HG02981 (cell line): ENCODE measurements around the gene MTHFSD.

ENCODE experiments used
- ATAC-seq: cut with Tn5 transposase; IDR thresholded peaks from one replicate; pipeline ENCODE4 v1.9.1; 2021; ENCODE audit warnings: mild to moderate bottlenecking, moderate library complexity; ENCODE audit not compliant: unreplicated experiment

Gene MTHFSD

DNA sequence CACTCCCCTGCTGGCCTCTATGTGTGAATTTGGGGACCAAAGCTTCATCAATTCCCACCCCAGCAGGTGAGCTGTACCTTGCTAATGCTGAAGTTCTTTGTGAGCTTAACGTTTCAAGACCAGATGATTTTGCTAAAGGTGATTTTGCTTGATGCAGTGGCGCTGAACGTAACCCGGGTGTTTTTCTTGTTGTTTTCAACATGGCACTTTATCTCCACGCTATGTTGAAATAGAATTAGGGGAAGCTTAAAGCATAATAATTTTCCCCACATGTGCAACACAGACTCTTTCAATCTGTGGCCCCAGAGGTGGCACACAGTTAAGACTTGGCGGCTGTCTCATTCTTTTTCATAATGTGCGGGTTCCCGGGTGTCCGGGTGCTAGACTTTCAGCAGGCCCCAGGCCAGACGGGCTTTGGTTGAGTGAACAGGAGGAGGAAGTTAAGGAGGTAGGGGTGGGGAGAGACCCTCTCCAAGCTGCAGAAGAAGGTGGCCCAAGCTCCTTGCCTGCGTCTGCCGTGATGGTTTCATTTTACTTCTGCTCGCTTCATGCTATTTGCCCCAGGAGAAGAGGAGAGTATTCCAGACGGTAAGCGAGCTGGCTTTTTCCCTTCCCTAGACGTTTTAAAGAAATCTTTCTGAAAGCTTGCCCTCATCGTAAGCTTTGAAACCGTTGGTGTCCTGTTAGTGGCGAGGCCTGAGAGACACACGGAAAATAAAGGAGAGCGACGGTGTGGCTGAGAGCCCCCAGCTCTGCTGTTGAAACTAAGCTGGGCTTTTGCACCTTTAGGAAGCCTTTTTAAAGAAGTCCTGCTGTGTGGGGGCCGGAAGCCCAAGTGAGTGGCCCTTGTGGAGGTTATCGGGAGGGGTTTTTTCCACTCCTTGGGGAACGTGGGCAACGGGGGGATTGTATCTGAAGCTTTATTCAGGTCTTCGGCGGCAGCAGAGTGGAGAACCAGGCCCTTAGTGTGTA lies 15.8 kb upstream of the MTHFSD start:
- ATAC-seq = no peak

DNA sequence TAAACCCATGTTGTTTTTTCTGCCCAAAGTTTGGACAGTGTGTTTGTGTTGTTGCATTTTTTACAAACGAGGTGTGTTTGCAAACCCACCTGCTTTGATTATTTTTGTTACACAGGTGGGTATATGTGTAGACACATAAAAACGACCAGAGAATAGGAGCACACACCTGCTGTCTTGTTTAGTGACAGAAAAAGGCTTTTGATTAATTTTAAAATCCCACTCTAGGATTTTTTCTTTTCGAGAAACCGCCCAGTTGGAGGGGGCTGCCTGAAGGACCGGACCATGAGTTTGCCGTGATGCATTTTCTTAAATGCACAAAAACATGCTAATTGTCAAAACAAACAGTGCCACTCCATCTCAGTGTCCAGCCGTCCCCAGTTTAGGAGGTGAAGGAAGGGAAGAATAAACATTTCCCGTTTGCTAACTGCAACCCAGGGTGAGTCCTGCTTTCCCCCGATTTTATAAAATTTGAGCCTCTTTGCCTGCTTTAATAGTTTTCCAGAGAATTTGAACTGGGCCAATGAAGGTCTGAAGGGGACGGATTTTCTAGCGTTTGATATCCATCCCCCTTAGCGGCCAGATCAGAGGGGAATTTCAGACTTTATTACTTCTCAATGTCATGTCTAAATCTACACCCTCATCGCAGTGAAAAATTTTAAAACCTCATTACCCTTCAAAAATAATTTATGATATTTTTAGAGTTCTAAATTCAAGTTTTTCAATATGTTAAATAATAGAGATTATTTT lies 14.8 kb upstream of the MTHFSD start:
- ATAC-seq = no peak

DNA sequence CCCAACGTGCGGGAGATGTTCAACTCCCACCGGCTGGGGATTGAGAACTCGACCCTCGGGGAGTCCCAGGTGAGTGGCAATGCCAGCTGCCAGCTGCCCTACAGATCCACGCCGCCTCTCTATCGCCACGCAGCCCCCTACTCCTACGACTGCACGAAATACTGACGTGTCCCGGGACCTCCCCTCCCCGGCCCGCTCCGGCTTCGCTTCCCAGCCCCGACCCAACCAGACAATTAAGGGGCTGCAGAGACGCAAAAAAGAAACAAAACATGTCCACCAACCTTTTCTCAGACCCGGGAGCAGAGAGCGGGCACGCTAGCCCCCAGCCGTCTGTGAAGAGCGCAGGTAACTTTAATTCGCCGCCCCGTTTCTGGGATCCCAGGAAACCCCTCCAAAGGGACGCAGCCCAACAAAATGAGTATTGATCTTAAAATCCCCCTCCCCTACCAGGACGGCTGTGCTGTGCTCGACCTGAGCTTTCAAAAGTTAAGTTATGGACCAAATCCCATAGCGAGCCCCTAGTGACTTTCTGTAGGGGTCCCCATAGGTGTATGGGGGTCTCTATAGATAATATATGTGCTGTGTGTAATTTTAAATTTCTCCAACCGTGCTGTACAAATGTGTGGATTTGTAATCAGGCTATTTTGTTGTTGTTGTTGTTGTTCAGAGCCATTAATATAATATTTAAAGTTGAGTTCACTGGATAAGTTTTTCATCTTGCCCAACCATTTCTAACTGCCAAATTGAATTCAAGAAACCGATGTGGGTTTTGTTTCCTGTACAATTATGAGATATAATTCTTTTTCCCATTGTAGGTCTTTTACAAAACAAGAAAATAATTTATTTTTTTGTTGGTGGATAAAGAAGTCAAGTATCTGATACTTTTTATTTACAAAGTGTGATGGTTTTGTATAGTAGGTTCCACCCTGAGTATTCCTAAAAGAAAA lies 13.9 kb upstream of the MTHFSD start:
- no peak for ATAC-seq

DNA sequence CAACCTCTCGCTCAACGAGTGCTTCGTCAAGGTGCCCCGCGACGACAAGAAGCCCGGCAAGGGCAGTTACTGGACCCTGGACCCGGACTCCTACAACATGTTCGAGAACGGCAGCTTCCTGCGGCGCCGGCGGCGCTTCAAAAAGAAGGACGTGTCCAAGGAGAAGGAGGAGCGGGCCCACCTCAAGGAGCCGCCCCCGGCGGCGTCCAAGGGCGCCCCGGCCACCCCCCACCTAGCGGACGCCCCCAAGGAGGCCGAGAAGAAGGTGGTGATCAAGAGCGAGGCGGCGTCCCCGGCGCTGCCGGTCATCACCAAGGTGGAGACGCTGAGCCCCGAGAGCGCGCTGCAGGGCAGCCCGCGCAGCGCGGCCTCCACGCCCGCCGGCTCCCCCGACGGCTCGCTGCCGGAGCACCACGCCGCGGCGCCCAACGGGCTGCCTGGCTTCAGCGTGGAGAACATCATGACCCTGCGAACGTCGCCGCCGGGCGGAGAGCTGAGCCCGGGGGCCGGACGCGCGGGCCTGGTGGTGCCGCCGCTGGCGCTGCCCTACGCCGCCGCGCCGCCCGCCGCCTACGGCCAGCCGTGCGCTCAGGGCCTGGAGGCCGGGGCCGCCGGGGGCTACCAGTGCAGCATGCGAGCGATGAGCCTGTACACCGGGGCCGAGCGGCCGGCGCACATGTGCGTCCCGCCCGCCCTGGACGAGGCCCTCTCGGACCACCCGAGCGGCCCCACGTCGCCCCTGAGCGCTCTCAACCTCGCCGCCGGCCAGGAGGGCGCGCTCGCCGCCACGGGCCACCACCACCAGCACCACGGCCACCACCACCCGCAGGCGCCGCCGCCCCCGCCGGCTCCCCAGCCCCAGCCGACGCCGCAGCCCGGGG lies 12.9 kb upstream of the MTHFSD start:
- ATAC-seq = no peak

DNA sequence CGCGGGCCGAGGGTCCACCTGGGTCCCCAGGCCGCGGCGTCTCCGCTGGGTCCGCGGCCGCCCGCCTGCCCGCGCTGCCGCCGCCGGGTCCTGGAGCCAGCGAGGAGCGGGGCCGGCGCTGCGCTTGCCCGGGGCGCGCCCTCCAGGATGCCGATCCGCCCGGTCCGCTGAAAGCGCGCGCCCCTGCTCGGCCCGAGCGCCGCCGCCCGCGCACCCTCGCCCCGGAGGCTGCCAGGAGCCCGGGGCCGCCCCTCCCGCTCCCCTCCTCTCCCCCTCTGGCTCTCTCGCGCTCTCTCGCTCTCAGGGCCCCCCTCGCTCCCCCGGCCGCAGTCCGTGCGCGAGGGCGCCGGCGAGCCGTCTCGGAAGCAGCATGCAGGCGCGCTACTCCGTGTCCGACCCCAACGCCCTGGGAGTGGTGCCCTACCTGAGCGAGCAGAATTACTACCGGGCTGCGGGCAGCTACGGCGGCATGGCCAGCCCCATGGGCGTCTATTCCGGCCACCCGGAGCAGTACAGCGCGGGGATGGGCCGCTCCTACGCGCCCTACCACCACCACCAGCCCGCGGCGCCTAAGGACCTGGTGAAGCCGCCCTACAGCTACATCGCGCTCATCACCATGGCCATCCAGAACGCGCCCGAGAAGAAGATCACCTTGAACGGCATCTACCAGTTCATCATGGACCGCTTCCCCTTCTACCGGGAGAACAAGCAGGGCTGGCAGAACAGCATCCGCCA lies 12.1 kb upstream of the MTHFSD start:
- no peak for ATAC-seq

DNA sequence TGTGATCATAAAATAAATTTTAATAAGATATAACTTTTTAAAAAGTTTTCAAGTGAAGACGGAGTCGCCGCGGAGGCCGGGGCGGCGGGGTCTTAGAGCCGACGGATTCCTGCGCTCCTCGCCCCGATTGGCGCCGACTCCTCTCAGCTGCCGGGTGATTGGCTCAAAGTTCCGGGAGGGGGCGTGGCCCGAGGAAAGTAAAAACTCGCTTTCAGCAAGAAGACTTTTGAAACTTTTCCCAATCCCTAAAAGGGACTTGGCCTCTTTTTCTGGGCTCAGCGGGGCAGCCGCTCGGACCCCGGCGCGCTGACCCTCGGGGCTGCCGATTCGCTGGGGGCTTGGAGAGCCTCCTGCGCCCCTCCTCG lies 11.5 kb upstream of the MTHFSD start, which contains the start of gene FOXC2:
Gene FOXC2 (plus strand): TSS at position 229 of the 365 bp plus-strand sequence. CDS start 507 bp downstream, outside the sequence.
- no peak for ATAC-seq

DNA sequence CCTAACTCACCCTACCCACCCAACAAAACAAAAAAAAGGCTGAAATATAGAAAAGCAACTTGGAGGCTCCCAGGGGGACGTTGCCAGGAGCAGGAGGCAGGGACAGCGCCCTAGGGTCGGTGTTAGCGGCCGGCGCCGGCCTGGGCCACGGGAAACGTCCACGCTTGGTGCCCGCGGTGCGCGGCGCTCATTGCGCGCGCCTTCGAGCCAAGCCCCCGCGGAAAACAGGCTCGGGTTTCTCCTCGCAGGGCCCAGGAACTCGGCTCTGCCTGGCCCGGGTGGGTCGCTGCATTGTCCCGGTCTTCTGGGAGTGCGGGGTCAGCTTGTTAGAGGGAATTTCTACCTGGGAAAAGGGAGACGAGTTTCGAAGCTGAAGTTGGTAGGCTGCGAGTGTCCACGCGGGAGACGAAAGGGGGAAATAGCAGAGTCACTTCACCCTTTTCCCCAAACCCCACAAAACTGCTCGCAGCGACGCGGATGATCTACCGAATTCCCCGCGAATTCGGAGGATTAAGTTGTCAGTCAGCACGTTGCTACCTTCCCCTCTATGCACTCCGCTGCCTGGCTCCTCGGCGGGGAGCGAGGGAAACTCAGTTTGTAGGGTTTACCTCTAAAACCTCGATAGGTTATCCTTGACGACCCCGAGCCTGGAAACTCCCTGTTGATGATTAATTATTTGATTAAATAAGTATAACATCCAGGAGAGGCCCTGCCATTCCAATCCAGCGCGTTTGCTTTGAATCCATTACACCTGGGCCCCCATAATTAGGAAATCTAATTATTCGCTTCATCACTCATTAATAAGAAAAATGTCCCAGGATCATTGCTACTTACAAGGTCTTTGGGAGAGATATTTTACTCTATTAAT lies 10.8 kb upstream of the MTHFSD start:
- no peak for ATAC-seq

DNA sequence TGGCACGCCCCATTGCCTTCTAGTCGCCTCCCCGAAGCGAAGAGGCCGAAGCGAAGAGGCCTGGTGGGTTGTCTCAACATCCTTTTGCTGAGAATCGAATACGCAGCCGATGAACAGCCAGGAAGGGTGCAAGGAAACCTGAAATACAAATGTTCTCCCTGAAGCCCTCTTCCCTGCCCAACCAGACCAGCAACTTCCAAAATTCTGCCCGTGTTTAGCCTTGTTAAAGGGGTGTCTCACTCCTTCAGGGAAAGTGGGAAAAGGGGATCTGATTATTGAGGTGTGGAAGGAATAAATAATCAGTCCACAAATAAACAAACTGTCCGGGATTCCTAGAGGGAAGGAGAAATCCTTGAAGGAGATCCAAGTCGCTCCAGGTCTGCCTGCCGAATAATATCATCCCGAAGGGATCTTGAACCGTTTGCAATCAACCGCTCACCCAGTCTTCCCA lies 10.2 kb upstream of the MTHFSD start:
- ATAC-seq = no peak

DNA sequence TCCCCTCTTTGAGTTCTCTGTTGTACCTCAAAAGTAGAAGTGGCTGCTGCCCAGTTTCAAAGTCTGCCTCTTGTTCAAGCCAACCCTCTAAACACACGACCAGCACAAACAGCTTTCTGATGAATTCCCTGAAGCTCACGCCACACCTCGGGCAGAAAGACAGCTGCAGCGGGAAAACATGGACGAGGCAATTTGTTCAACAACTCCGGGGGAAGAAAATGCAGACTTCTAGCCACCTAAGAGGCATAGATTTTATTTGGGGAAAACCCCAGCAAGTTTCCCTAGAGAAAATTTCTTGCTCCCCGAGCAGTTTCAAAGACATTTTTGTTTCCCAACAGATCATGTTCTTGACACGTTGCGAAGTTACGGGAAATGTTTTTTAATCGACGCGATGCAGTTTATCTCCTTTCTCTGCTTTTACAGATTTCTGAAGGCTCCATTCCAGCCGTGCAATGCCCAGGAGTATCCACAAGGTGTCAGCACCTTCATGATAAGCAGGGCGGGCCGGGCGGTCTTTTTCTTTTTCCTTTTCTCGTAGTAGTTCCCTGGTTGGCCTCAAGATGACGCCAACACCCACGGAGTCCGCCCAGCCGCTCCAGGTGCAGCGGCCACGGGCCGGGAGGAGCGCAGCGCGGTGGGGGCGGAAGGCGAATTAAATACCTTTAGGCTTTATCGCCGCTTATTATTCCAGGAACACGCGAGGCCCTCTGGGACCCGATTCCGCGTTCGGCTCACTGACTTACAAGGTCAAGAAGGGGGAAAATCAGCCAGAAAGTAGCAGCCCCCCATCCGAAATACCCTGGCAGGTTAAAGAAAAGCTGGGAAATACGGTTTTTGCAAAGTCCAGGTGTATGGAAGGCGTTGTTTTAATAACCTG lies 8.7 kb upstream of the MTHFSD start:
- peak; percentile 60 for ATAC-seq

DNA sequence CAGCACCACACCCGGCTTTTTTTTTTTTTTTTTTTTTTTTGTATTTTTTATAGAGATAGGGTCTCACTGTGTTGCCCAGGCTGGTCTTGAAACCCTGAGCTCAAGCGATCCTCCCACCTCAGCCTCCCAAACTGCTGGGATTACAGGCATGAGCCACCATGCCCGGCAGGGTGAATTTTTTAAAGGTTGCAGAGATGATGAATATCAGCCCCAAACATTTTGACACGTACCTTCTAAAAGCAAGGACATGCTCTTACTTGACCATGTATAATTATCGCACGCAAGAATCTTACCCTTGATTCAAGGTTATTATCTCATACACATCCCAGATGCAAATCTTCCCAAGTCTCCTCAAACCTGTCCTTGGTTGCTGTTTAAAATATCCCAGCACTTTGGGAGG lies 7.3 kb upstream of the MTHFSD start:
- ATAC-seq = no peak

DNA sequence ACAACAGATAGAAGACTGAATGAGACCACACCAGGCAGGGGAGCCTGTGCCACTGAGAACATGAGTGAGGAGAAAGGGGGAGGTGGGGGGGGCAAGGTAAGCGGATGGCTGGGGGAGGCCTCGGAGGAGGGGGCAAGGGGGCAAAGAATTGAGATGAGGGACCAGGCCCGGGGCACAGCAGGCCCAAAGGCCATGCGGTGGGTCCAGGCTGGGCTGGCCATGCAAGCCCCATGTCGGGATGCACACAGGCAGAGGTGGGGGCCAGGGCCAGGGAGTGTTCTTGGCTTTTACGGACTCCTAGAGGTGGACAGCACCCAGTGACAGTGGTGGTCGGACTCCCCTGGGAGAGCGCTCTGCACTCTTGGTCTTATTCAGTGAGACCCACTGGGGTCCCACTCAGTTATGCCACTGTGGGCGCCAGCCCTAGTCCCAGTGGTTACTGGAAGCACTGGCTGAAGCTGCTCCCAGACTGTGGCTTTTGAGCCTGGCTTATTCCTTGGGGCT lies 4.8 kb upstream of the MTHFSD start:
- no peak for ATAC-seq

DNA sequence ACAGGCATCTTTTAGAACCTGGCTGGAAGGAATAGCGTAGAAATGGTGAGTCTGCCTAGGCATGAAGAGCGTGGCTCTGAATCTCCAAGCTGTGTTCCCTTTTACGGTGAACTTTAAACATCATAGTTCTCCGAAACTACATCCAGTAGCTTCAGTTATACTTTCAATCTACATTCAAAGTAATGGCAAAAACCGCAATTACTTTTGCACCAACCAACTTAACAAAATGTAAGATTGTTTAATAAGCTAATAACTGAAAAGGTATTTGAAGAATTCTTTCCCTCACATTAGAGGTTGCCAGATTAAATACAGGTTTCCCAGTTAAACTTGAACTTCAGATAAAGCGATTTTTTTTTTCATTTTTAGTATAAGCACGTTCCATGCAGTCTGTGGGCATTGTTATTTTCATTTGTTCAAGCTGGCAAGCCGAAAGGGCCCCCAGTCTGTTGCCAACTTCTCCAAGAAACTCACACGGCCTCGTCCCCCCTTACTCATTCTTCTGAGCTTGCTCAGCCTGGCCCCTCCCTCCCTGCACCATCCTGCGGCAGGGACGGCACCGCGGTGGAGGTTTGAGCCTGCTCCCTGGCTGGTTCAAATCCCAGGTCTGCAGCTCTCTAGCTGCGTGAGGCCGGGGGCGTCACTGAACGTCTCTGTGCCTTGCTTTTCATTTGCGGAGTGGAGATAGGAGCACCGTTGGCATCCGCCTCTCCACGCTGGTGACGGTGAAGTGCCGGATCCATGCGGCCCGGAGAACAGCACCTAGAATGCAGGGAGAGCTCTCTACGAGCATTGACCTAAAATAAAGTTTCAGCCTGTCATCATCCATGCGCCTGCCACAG lies 3.5 kb upstream of the MTHFSD start:
- no peak for ATAC-seq

DNA sequence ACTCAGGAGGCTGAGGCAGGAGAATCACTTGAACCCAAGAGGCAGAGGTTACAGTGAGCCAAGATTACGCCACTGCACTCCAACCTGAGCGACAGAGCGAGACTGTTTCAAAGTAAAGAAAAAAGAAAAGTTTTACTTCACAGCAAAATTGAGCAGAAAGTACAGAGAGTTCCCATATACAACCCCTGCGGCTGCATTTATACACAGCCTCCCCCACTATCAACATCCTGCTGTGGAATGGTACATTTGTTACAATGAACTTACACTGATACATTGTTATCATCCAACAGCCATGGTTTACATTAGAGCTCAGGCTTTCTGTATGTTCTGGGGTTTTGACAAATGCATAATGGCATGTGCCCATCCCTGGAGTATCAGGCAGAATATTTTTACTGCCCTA lies 2.6 kb upstream of the MTHFSD start:
- ATAC-seq = no peak

DNA sequence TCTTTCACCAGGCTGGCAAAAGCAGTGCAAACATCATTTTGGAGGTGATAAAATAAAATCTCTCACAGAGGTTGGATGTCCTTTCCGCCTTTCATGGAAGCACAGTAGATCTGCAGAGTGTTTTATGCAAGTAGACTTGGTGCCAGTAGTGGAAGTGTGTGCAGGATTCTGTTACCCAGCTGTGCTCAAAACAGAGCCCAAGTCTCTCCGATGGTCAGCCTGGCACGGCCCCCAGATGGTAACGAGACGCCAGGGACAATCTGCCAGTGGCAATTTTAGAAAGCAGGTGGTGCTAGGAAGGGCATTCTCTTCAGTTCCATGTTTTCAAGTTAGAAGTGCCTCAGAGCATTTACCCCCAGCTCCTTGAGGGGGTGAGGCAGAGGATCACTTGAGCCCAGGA lies 1.5 kb upstream of the MTHFSD start:
- no peak for ATAC-seq

DNA sequence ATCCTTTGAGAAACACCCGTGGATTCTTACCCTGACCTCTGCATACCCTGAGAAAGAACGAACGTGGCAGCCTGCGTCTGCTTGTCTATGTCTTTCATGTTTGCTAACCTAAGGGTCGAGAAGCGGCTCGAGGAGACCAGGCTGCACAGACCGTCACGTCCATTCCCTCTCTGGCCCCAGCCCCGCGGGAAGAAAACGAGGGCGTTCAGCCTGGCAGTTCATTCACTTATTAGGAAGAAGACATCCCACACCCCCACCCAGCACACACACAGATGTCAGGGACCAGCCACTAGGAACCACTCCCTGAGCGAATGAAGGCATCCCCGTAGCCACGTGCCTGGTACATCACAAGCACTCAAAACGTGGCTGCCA lies 655 bp upstream of the MTHFSD start:
- ATAC-seq = no peak

DNA sequence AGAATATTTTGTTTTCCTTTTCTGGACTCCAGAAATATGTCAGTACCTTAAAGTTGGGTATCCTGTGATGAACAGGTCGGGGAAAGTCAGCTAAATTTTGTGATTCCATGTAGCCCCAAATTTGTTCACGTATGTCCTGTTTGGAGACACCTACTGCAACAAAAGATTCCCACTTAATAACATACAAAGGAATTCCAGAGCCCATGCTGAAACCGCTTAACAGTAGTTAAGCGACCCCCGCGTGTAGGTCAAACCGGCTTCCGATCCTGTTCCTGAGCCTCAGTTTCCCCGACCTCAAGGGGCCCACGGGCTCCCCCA lies 477 bp downstream of the MTHFSD start:
- no peak for ATAC-seq
